BE2C (cell line): ENCODE data around the gene CDC25B.

Experiments used
- DNase-seq: peaks from one replicate; pipeline ENCODE4 v3.0.0-alpha.2; 2020
- H3K27me3 ChIP-seq: fragments of 250-450 bp; sonication (Bioruptor Pico); 2 replicates; pipeline ENCODE4 v1.5.1; 2020; ENCODE audit warnings: mild to moderate bottlenecking
- H3K36me3 ChIP-seq: fragments of 250-450 bp; sonication (Bioruptor Pico); 2 replicates; pipeline ENCODE4 v1.5.1; 2020; ENCODE audit warnings: mild to moderate bottlenecking
- H3K4me1 ChIP-seq: fragments of 250-450 bp; sonication (Bioruptor Pico); 2 replicates; pipeline ENCODE4 v1.5.1; 2020
- H3K4me3 ChIP-seq: 2 replicates; pipeline ENCODE4 v1.5.1; 2011; ENCODE audit warnings: low read depth, low read length
- H3K9me3 ChIP-seq: fragments of 250-450 bp; sonication (Bioruptor Pico); 2 replicates; pipeline ENCODE4 v1.5.1; 2020
- CTCF ChIP-seq: IDR thresholded peaks from 2 replicates; pipeline ENCODE4 v1.5.1; 2012; ENCODE audit warnings: mild to moderate bottlenecking, low read depth, low read length

The CDC25B gene

GRCh38 chr20:3800256-3800877, 4.3 kb downstream of the CDC25B start:
- no peak for TF ChIP-seq CTCF
- Histone ChIP-seq H3K9me3 (no peaks in the 10 kb centered on the region), H3K4me3 (peak overlapping the region; percentile 29), H3K27me3 (no peaks in the 10 kb centered on the region), H3K36me3 (peaks cover 67% of the 10 kb centered on the region), H3K4me1 (peaks cover 37% of the 10 kb centered on the region)
- DNase-seq, result no peak

DNA sequence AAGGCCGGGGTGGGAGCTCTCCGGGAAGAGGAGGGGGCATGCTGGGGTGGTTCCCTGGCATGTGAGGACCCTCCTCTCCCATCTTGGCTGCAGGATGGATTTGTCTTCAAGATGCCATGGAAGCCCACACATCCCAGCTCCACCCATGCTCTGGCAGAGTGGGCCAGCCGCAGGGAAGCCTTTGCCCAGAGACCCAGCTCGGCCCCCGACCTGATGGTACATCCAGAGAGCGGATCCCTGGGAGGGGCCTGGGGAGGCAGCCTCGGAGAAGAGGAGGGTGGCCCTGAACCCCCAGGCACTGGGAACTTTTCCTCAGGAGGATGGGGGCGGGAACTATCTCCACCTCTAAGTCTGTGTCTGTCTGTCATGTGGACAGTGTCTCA, 4.8 kb downstream of the CDC25B start:
- no peak for TF ChIP-seq CTCF
- Histone ChIP-seq H3K4me3 (no peak overlapping the region), H3K9me3 (no peaks in the 10 kb centered on the region), H3K27me3 (no peaks in the 10 kb centered on the region), H3K36me3 (peaks cover 72% of the 10 kb centered on the region), H3K4me1 (peaks cover 37% of the 10 kb centered on the region)
- DNase-seq, result no peak

- Histone ChIP-seq H3K36me3 (peaks cover 76% of the 10 kb centered on the region), H3K4me3 (no peak overlapping the region), H3K9me3 (no peaks in the 10 kb centered on the region), H3K4me1 (peaks cover 37% of the 10 kb centered on the region), H3K27me3 (no peaks in the 10 kb centered on the region)
- no peak for DNase-seq
- no peak for TF ChIP-seq CTCF
These were observed 5.2 kb downstream of the CDC25B start for GRCh38 chr20:3801299-3801698.

GRCh38 chr20:3801846-3802245, 5.7 kb downstream of the CDC25B start:
- TF ChIP-seq CTCF, result no peak
- H3K4me1 ChIP-seq, result peaks cover 39% of the 10 kb centered on the region
- H3K4me3 ChIP-seq, result no peak overlapping the region
- no peaks in the 10 kb centered on the region for H3K27me3 ChIP-seq
- no peak for DNase-seq
- peaks cover 78% of the 10 kb centered on the region for H3K36me3 ChIP-seq
- no peaks in the 10 kb centered on the region for H3K9me3 ChIP-seq

DNA sequence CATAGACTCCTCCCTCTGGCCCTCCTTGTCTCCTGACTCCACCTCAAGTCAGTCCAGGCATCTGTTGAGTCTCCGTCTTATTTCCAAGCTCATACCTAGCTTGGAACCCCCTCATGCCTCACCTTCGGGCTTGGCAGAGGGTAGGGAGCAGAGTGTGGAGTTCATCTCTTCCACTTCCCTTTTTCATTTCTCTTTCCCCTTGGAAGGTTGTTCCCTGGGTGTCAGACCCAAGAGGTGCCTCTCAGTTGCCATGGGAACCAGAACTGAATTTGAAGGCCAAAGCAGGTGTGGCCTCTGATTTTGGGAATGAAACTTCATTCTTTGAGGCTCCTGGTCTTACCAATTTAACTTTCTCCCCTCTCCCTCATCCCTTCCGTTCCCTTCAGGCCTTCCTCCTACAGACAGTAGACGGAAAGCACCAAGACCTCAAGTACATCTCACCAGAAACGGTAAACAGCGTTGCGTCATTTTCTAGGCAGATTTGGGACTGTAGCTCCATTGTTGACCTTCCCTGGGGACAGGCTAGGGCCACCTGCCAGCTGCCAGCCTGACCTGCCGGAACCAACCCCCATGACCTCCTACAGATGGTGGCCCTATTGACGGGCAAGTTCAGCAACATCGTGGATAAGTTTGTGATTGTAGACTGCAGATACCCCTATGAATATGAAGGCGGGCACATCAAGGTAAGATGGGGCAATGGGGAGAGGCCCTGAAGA, 6.6 kb downstream of the CDC25B start:
- DNase-seq, result no peak
- no peak overlapping the region for H3K4me3 ChIP-seq
- TF ChIP-seq CTCF, result no peak
- H3K9me3 ChIP-seq, result no peaks in the 10 kb centered on the region
- no peaks in the 10 kb centered on the region for H3K27me3 ChIP-seq
- peaks cover 41% of the 10 kb centered on the region for H3K4me1 ChIP-seq
- H3K36me3 ChIP-seq, result peaks cover 74% of the 10 kb centered on the region

DNA sequence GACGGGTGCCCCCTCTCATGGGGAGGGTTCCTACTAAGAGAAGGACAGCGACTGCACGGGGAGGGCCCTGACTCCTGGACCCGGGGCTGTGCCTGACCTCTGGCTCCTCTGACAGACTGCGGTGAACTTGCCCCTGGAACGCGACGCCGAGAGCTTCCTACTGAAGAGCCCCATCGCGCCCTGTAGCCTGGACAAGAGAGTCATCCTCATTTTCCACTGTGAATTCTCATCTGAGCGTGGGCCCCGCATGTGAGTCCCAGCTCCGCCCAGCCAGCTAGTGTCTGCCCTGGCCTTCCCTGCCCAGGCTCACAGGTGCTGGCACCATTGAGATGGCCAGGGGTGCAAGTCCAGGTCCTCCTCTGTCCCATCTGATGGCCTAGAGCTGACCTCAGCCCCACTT, 7.2 kb downstream of the CDC25B start:
- no peak for TF ChIP-seq CTCF
- no peaks in the 10 kb centered on the region for H3K9me3 ChIP-seq
- peaks cover 44% of the 10 kb centered on the region for H3K4me1 ChIP-seq
- peaks cover 71% of the 10 kb centered on the region for H3K36me3 ChIP-seq
- no peak overlapping the region for H3K4me3 ChIP-seq
- H3K27me3 ChIP-seq, result no peaks in the 10 kb centered on the region
- no peak for DNase-seq
